ENCODE results near the gene TBC1D19. TPM values are rescaled to one million over a fixed set of nuclear protein-coding genes. Genes with fewer than 3 reads are reported as not detected.
A peak's percentile ranks its signal among the peaks of the same experiment; 100 is the strongest.

The TBC1D19 gene
- total and polyA plus RNA-seq, 9 of the 15 experiments (the other 6 are each of a cell fraction or from before 2014, with no cell fraction given): 0.73 to 5.6 (median 3.7) TPM

- TF ChIP-seq CC2D1A (IDR thresholded peaks at IDR 0.05): peak; percentile 67
- peak in 1 of 2 experiments; percentile 88; a peak in 2 of 4 replicates for TF ChIP-seq ZMIZ1 (IDR thresholded peaks at IDR 0.05; ENCODE audit: low read depth in 2 of 2, low read length in 2 of 2)
- peak; percentile 38; the same call in 1 of the 2 replicates for TF ChIP-seq TFAP4 (CRISPR knock-in tag; IDR thresholded peaks at IDR 0.05; ENCODE audit: borderline replicate concordance)
- TF ChIP-seq ZNF184 (CRISPR knock-in tag; IDR thresholded peaks at IDR 0.05): no peak
- no peak for TF ChIP-seq ZNF668 (CRISPR knock-in tag; IDR thresholded peaks at IDR 0.05)
- TF ChIP-seq PTBP1 (IDR thresholded peaks at IDR 0.05; ENCODE audit: low read depth, low read length): no peak
- no peak for TF ChIP-seq FOXA3 (CRISPR knock-in tag; conservative IDR thresholded peaks at IDR 0.05 in 1 of 2, IDR thresholded peaks at IDR 0.05 in 1 of 2)
- no peak for TF ChIP-seq ELF1 (tag; IDR thresholded peaks at IDR 0.05)
- TF ChIP-seq RNF219 (CRISPR knock-in tag; IDR thresholded peaks at IDR 0.05): no peak
- TF ChIP-seq HMGN3 (IDR thresholded peaks at IDR 0.05; ENCODE audit: borderline replicate concordance, extremely low read depth, insufficient read length, low read depth, low read length): peak; percentile 33
- peak; percentile 21; the same call in 1 of the 2 replicates for TF ChIP-seq PBX2 (CRISPR knock-in tag; IDR thresholded peaks at IDR 0.05; ENCODE audit: low read depth)
- peak; percentile 94 for TF ChIP-seq PBX2 (tag; conservative IDR thresholded peaks at IDR 0.05; ENCODE audit: low read depth)
- TF ChIP-seq RAD51 (IDR thresholded peaks at IDR 0.05; ENCODE audit: borderline replicate concordance, low read depth): peak; percentile 64
Observed at GRCh38 chr4:26782168-26782829, 198.4 kb downstream of the TBC1D19 start (continued).
